Neuronal stem cell (in vitro differentiated cells): ENCODE results near the gene TM9SF1. TPM values are rescaled to one million over a fixed set of nuclear protein-coding genes. Genes with fewer than 3 reads are reported as not detected.

Source experiments
- DNase-seq: peaks from one replicate; pipeline ENCODE4 v3.0.0-alpha.2; 2013; ENCODE audit warnings: low spot score
- H2AFZ ChIP-seq: one replicate; pipeline ENCODE4 v1.6.1; 2013; ENCODE audit warnings: mild to moderate bottlenecking, low read length, inconsistent platforms
- H2AK5ac ChIP-seq: 2 replicates; pipeline ENCODE4 v1.6.1; 2013; ENCODE audit warnings: low read depth, mild to moderate bottlenecking, inconsistent platforms, low read length, moderate library complexity, mixed read lengths
- H2BK120ac ChIP-seq: 2 replicates; pipeline ENCODE4 v1.6.1; 2013; ENCODE audit warnings: low read depth, mild to moderate bottlenecking, inconsistent platforms, low read length, moderate library complexity, mixed read lengths
- H2BK12ac ChIP-seq: one replicate; pipeline ENCODE4 v1.6.1; 2013; ENCODE audit warnings: low read length, inconsistent platforms
- H2BK15ac ChIP-seq: 2 replicates; pipeline ENCODE4 v1.6.1; 2013; ENCODE audit warnings: mild to moderate bottlenecking, low read length, inconsistent platforms, mixed read lengths
- H2BK5ac ChIP-seq: one replicate; pipeline ENCODE4 v1.6.1; 2013; ENCODE audit warnings: inconsistent platforms, mild to moderate bottlenecking, low read length, moderate library complexity
- H3K14ac ChIP-seq: one replicate; pipeline ENCODE4 v1.6.1; 2013; ENCODE audit warnings: low read length, inconsistent platforms
- H3K18ac ChIP-seq: 2 replicates; pipeline ENCODE4 v1.6.1; 2013; ENCODE audit warnings: low read length, inconsistent platforms
- H3K23ac ChIP-seq: 2 replicates; pipeline ENCODE4 v1.6.1; 2013; ENCODE audit warnings: low read depth, mild to moderate bottlenecking, mixed read lengths, low read length, inconsistent platforms; ENCODE audit not compliant: poor library complexity
- H3K27ac ChIP-seq: replicated peaks from 3 replicates; pipeline ENCODE4 v1.5.1; 2013; ENCODE audit warnings: low read length, inconsistent platforms
- H3K27me3 ChIP-seq, 3 experiments: 2 replicates each; pipeline ENCODE4 v1.6.1; 2013; ENCODE audit warnings: low read length in 3 of 3, mild to moderate bottlenecking in 2 of 3, inconsistent platforms in 1 of 3, low read depth in 1 of 3, mixed read lengths in 1 of 3, moderate library complexity in 1 of 3; ENCODE audit not compliant: control insufficient read depth in 3 of 3, insufficient read depth in 3 of 3
- H3K36me3 ChIP-seq, 2 donors: replicated peaks in 1 of 2; 2 replicates each; pipeline ENCODE4 v1.6.1; 2013; ENCODE audit warnings: low read length in 2 of 2; ENCODE audit not compliant: control insufficient read depth in 2 of 2, insufficient read depth in 2 of 2
- H3K4ac ChIP-seq: 2 replicates; pipeline ENCODE4 v1.6.1; 2013; ENCODE audit warnings: inconsistent platforms, mild to moderate bottlenecking, low read length, moderate library complexity
- H3K4me1 ChIP-seq, 2 donors: 1 replicate in 1 of 2; 2 replicates in 1 of 2; pipeline ENCODE4 v1.6.1; 2013; ENCODE audit warnings: low read length in 2 of 2, low read depth in 1 of 2; ENCODE audit not compliant: control insufficient read depth in 2 of 2, insufficient read depth in 1 of 2
- H3K4me2 ChIP-seq: one replicate; pipeline ENCODE4 v1.6.1; 2013; ENCODE audit warnings: mild to moderate bottlenecking, low read length, inconsistent platforms; ENCODE audit not compliant: insufficient read depth, poor library complexity, severe bottlenecking
- H3K4me3 ChIP-seq, 2 donors: 2 replicates each; pipeline ENCODE4 v1.5.1; 2013; ENCODE audit warnings: low read length in 2 of 2, mild to moderate bottlenecking in 2 of 2, inconsistent platforms in 1 of 2, moderate library complexity in 1 of 2
- H3K79me1 ChIP-seq: one replicate; pipeline ENCODE4 v1.6.1; 2013; ENCODE audit warnings: low read depth, mild to moderate bottlenecking, inconsistent platforms, low read length, moderate library complexity
- H3K9ac ChIP-seq: one replicate; pipeline ENCODE4 v1.6.1; 2013; ENCODE audit warnings: mild to moderate bottlenecking, low read depth, low read length, inconsistent platforms; ENCODE audit not compliant: poor library complexity
- H3K9me3 ChIP-seq, 2 donors: replicated peaks in 1 of 2; 2 replicates each; pipeline versions ENCODE3 to v1.6.1; 2013; ENCODE audit warnings: low read length in 2 of 2, mild to moderate bottlenecking in 2 of 2, inconsistent platforms in 1 of 2, low read depth in 1 of 2, mixed read lengths in 1 of 2, moderate library complexity in 1 of 2; ENCODE audit not compliant: control insufficient read depth in 2 of 2, insufficient read depth in 1 of 2
- H4K8ac ChIP-seq: one replicate; pipeline ENCODE4 v1.6.1; 2013; ENCODE audit warnings: low read depth, mild to moderate bottlenecking, inconsistent platforms, low read length, moderate library complexity
- H4K91ac ChIP-seq: one replicate; pipeline ENCODE4 v1.6.1; 2013; ENCODE audit warnings: low read length, low read depth, mild to moderate bottlenecking, inconsistent platforms; ENCODE audit not compliant: poor library complexity
- WGBS, 2 donors: extraction: QIAGEN DNeasy Blood & Tissue Kit; methylation state at CpG; one replicate each; pipeline ENCODE4 v1.1.7; 2013; ENCODE audit warnings: missing lambda C conversion rate in 2 of 2, mixed read lengths in 1 of 2; ENCODE audit not compliant: insufficient read length in 2 of 2, insufficient replicate concordance in 1 of 2; ENCODE audit errors: extremely low coverage in 2 of 2; 5-methylcytosine and 5-hydroxymethylcytosine counted together
- polyA plus RNA-seq, 2 experiments: library from polyadenylated mRNA; stranded (reverse); fragments of 200-250 nt; gene quantifications; one replicate each; pipeline ENCODE4 v1.2.3, GENCODE V29; 2013

The TM9SF1 gene, protein sequence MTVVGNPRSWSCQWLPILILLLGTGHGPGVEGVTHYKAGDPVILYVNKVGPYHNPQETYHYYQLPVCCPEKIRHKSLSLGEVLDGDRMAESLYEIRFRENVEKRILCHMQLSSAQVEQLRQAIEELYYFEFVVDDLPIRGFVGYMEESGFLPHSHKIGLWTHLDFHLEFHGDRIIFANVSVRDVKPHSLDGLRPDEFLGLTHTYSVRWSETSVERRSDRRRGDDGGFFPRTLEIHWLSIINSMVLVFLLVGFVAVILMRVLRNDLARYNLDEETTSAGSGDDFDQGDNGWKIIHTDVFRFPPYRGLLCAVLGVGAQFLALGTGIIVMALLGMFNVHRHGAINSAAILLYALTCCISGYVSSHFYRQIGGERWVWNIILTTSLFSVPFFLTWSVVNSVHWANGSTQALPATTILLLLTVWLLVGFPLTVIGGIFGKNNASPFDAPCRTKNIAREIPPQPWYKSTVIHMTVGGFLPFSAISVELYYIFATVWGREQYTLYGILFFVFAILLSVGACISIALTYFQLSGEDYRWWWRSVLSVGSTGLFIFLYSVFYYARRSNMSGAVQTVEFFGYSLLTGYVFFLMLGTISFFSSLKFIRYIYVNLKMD
- polyA plus RNA-seq (2013, experiment 1 of 2) = 20.4 TPM
- 19.4 TPM for polyA plus RNA-seq (2013, experiment 2 of 2)

DNA sequence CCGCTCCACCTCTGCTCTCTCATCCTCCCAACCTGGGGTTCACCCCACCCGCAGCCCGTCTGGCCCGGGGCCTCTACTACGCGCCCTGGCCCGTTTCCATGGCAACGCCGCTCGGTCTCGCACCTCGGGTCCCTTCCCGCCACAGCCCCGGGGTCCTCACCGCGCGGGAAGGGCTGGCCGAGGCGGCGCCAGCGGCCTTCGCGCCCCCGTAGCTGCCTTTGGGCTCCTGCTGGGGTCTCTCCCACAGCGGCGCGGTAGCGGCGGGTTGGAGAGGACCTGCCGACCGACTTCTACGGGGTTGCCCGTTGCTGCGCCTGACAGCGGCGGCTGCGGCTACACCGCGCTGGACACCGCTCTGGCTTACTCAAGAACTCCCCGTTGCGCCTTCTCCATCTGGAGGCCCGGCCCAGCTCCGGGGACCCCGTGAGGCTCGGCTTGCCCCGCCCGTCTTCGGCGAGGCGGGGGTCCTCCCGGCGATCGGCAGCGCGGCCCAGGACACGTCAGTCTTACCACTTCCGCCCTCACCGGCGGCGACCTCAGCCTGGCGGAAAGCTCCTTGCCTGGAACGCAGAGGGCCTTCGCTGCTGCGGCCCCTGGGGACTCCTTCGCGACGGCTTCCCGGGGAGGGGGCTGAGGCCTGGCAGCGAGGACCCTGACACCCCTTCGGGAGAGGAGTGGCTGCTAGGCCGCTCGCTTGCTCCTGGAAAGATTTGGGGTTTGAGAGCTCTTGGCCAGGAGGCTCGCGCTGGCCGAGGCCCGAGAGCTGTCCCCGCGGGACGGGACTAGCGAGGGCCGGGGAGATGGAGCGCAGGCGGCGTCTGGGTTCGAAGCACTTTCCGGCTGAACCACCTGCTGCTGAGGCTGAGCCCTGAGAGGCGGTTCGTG, at the start of gene TM9SF1:
TM9SF1 (minus strand) TSS at position 256 of the 885 bp plus-strand sequence. CDS start 422 bp downstream, outside the sequence.
- no peak within 1 kb of the TSS for H4K91ac ChIP-seq
- H2BK15ac ChIP-seq = peak within 1 kb of the TSS; percentile 64
- WGBS, 2 donors = no CpG with 5 or more reads among the region's 89 CpGs

DNA sequence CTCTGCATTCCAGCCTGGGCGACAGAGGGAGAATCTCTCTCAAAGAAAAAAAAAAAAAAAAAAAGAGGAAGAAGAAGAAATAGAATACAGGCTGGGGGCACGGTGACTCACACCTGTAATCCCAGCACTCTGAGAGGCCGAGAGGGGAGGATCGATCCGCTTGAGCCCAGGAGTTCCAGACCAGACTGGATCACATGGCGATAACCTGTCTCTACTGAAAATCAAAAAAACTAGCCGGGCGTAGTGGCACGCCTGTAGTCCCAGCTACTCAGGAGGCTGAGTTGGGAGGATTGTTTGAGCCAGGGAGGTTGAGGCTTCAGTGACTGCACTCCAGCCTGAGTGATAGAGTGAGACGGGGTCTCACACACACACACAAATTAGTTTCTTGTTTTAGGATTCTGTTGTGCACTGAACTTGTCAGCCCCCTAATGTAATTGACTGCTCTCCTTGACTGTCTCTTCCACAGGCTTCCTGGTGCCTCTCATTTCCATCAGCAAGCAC, 48.1 kb upstream of the TM9SF1 start:
- Histone ChIP-seq H2AK5ac (no peak overlapping the region), H3K18ac (peak overlapping the region; percentile 46), H2BK120ac (no peak overlapping the region), H3K14ac (no peak overlapping the region), H3K27ac (peak overlapping the region; percentile 97), H2BK5ac (peak overlapping the region; percentile 16), H3K4ac (no peak overlapping the region), H3K9me3 (no peaks in the 10 kb centered on the region), H3K9ac (no peak overlapping the region), H3K4me1 (no peaks in the 10 kb centered on the region), H2BK15ac (no peak overlapping the region), H2BK12ac (no peak overlapping the region), H3K36me3 (peaks cover 23 to 29% of the 10 kb centered on the region in 2 donors), H3K23ac (no peak overlapping the region), H3K4me2 (peak overlapping the region; percentile 99), H3K4me3 (peak overlapping the region in 1 of 2 donors; percentile 81), H3K79me1 (peaks cover 4% of the 10 kb centered on the region), H4K91ac (no peak overlapping the region), H3K27me3 (no peaks in the 10 kb centered on the region), H4K8ac (no peak overlapping the region), H2AFZ (peak overlapping the region; percentile 89)
- peak; percentile 23 for DNase-seq
- no CpG with 5 or more reads among the region's 10 CpGs for WGBS, 2 donors

More for the DNA sequence above, at the start of gene TM9SF1:
- Histone ChIP-seq H3K4me3 (peak within 1 kb of the TSS; percentile 53 to 92), H3K27me3 (peaks cover 0 to 2% (median 0%) of the 10 kb centered on the region in 3 experiments), H3K4me2 (peak within 1 kb of the TSS; percentile 96), H3K27ac (peak within 1 kb of the TSS; percentile 97), H3K4ac (peak within 1 kb of the TSS; percentile 5), H2AK5ac (peak within 1 kb of the TSS; percentile 20), H3K18ac (peak within 1 kb of the TSS; percentile 100), H4K8ac (peak within 1 kb of the TSS; percentile 43), H3K9me3 (no peaks in the 10 kb centered on the region), H3K23ac (peak within 1 kb of the TSS; percentile 93), H3K14ac (peak within 1 kb of the TSS; percentile 89), H3K4me1 (peaks cover 2 to 5% of the 10 kb centered on the region in 2 donors), H2BK12ac (peak within 1 kb of the TSS; percentile 58), H2BK5ac (peak within 1 kb of the TSS; percentile 95), H2BK120ac (peak within 1 kb of the TSS; percentile 76), H3K79me1 (peaks cover 3% of the 10 kb centered on the region), H2AFZ (peak within 1 kb of the TSS; percentile 99), H3K36me3 (peaks cover 20 to 50% of the 10 kb centered on the region in 2 donors), H3K9ac (peak within 1 kb of the TSS; percentile 93)
- peak; percentile 71 for DNase-seq

DNA sequence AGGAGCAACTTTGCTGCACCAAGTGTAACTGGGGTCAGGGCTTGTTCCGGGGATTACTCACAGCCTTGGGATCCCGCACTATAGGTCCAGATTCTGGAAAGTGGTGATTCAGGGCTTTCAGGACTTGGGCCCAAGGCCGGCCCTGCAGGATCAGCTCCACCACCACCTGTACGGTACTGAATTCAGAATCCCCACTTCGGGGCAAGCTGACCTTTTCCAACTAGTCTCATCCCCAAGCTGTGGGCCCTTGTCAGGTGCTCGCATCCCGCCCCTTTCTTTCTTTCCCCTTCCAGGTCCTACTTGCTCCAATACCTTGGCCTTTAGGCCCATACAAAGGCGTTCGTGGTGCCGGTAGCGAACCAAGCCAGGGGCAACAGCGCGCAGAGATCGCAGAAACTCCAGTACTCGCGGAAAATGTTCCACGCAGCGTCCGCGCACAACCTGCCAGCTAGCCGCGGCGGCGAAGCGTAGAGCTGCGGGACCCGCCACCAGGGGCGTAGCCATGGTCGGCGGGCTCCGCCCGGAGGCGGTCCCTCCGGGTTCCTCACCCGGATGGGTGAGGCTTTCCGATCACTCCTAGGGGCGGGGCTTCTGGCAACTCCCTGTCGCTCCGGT, 46.7 kb upstream of the TM9SF1 start:
- no peak overlapping the region for H2BK120ac ChIP-seq
- peak overlapping the region; percentile 97 for H3K27ac ChIP-seq
- H3K4me3 ChIP-seq = peak overlapping the region; percentile 81 to 87
- H2BK12ac ChIP-seq = no peak overlapping the region
- H3K14ac ChIP-seq = peak overlapping the region; percentile 25
- peak overlapping the region; percentile 99 for H3K4me2 ChIP-seq
- H3K4me1 ChIP-seq = no peaks in the 10 kb centered on the region
- H3K27me3 ChIP-seq = no peaks in the 10 kb centered on the region
- peaks cover 4% of the 10 kb centered on the region for H3K79me1 ChIP-seq
- no peak overlapping the region for H3K4ac ChIP-seq
- no peak overlapping the region for H4K91ac ChIP-seq
- peak overlapping the region; percentile 89 for H2AFZ ChIP-seq
- peak overlapping the region; percentile 97 for H3K18ac ChIP-seq
- no peaks in the 10 kb centered on the region for H3K9me3 ChIP-seq
- no peak overlapping the region for H4K8ac ChIP-seq
- whole genome bisulfite sequencing, 2 donors = no CpG with 5 or more reads among the region's 39 CpGs
- H2BK5ac ChIP-seq = peak overlapping the region; percentile 16
- H3K36me3 ChIP-seq = peaks cover 31 to 43% of the 10 kb centered on the region in 2 donors
- H2BK15ac ChIP-seq = peak overlapping the region; percentile 30
- peak overlapping the region; percentile 60 for H2AK5ac ChIP-seq
- H3K9ac ChIP-seq = peak overlapping the region; percentile 96
- peak overlapping the region; percentile 68 for H3K23ac ChIP-seq
- no peak for DNase-seq
